Gastrocnemius medialis (tissue), 4 donors: ENCODE results near the gene KIRREL3. TPM values are rescaled to one million over a fixed set of nuclear protein-coding genes. Genes with fewer than 3 reads are reported as not detected.

Source experiments
- ATAC-seq, 2 donors: fragments of 150-250 bp; one replicate each; pipeline ENCODE4 v1.9.1; 2016
- DNase-seq, 2 donors: peaks; one replicate each; pipeline ENCODE4 v3.0.0-alpha.2; 2019
- H3K27ac ChIP-seq, 4 donors: fragments of 200-600 bp; sonication (generic); 1 replicate in 1 of 4; 2 replicates in 3 of 4; pipeline ENCODE4 v1.5.1; 2016 to 2018; ENCODE audit warnings: mild to moderate bottlenecking in 2 of 4, moderate library complexity in 1 of 4
- H3K27me3 ChIP-seq, 3 donors: fragments of 200-600 bp; sonication (generic) in 2 of 3; 1 replicate in 1 of 3; 2 replicates in 2 of 3; pipeline versions ENCODE4 v1.5.1 to v1.6.0; 2016 to 2019; ENCODE audit warnings: mild to moderate bottlenecking in 1 of 3, moderate library complexity in 1 of 3
- H3K36me3 ChIP-seq, 2 donors: fragments of 200-600 bp; sonication (generic) in 1 of 2; one replicate each; pipeline ENCODE4 v1.5.1; 2017 to 2018
- H3K4me1 ChIP-seq, 2 donors: fragments of 200-600 bp; sonication (generic) in 1 of 2; one replicate each; pipeline ENCODE4 v1.5.1; 2016 to 2017; ENCODE audit warnings: mild to moderate bottlenecking in 2 of 2
- H3K4me3 ChIP-seq, 4 donors: fragments of 200-600 bp; sonication (generic) in 3 of 4; 1 replicate in 1 of 4; 2 replicates in 3 of 4; pipeline ENCODE4 v1.5.1; 2016 to 2019; ENCODE audit warnings: mild to moderate bottlenecking in 2 of 4
- H3K9me3 ChIP-seq, 3 donors: fragments of 200-600 bp; sonication (generic) in 2 of 3; 1 replicate in 1 of 3; 2 replicates in 2 of 3; pipeline ENCODE4 v1.5.1; 2016 to 2019
- POLR2A ChIP-seq, 2 donors: fragments of 450-650 bp; IDR thresholded peaks; one replicate each; pipeline ENCODE4 v1.6.1; 2017; ENCODE audit warnings: antibody characterized with exemption in 2 of 2, mild to moderate bottlenecking in 2 of 2, moderate library complexity in 2 of 2
- in situ Hi-C, 4 donors: fragments of 200-750 bp; cut with MboI; loops; one replicate each; pipeline versions ENCODE4 v1.15.0 to v1.8.0; 2017; ENCODE audit warnings: low sequenced_read_pairs in 4 of 4
- intact Hi-C: fragments of 100-400 bp; cut with DNase I; formaldehyde crosslinking; loops from one replicate; pipeline ENCODE4 v1.15.1; 2023; ENCODE audit warnings: low total_unique reads
- total RNA-seq, 4 donors: library from RNA; depleted of rRNA; stranded (reverse); fragments of >200 nt; gene quantifications; one replicate each; pipeline versions ENCODE4 v1.1.0 to v1.2.3, GENCODE V29; 2016
- TF ChIP-seq, protein P1 (sequence below), 5 experiments: fragments of 450-650 bp in 3 of 5; fragments of 200-600 bp in 2 of 5; sonication (generic) in 2 of 5; IDR thresholded peaks in 4 of 5; conservative IDR thresholded peaks in 1 of 5; 1 replicate in 4 of 5; 2 replicates in 1 of 5; pipeline ENCODE4 v1.5.1; 2016 to 2019; ENCODE audit warnings: antibody characterized with exemption in 5 of 5, mild to moderate bottlenecking in 3 of 5, moderate library complexity in 3 of 5

Gene KIRREL3
- total RNA-seq, 4 donors from 2014 or later, result 0.10 TPM; not detected in 3

DNA sequence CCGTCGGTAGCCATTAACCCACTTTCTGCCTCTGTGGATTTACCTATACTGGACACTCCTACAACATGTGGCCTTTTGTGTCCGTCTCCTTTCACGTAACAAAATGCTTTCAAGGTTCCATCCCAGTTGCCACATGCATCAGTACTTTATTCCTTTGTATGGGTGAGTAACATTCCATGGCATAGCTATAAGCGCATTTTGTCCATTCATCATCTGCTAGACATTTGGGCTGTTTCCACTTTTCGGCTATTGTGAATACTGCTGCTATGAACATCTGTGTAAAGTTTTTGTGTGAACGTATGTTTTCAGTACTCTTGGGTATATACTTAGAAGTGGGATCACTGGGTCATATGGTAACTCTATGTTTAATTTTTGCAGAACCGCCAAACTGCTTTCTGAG, 387.9 kb downstream of the KIRREL3 start:
- H3K27ac ChIP-seq, result no peak overlapping the region
- H3K36me3 ChIP-seq, result no peaks in the 10 kb centered on the region
- no peak for ATAC-seq
- intact Hi-C loops (no loop called here), in situ Hi-C loops (loop anchor here in 1 of 4 donors (25.0 kb wide), 1 partner anchor 375 kb away; no protein-coding TSS in a partner anchor)
- H3K9me3 ChIP-seq, result no peaks in the 10 kb centered on the region
- no peak for TF ChIP-seq POLR2A (IDR thresholded peaks at IDR 0.05)
- TF ChIP-seq, protein P1, sequence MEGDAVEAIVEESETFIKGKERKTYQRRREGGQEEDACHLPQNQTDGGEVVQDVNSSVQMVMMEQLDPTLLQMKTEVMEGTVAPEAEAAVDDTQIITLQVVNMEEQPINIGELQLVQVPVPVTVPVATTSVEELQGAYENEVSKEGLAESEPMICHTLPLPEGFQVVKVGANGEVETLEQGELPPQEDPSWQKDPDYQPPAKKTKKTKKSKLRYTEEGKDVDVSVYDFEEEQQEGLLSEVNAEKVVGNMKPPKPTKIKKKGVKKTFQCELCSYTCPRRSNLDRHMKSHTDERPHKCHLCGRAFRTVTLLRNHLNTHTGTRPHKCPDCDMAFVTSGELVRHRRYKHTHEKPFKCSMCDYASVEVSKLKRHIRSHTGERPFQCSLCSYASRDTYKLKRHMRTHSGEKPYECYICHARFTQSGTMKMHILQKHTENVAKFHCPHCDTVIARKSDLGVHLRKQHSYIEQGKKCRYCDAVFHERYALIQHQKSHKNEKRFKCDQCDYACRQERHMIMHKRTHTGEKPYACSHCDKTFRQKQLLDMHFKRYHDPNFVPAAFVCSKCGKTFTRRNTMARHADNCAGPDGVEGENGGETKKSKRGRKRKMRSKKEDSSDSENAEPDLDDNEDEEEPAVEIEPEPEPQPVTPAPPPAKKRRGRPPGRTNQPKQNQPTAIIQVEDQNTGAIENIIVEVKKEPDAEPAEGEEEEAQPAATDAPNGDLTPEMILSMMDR (IDR thresholded peaks at IDR 0.05 in 4 of 5, conservative IDR thresholded peaks at IDR 0.05 in 1 of 5), result no peak
- H3K4me1 ChIP-seq, result no peaks in the 10 kb centered on the region
- H3K4me3 ChIP-seq, result no peak overlapping the region
- no peak for DNase-seq
- no peaks in the 10 kb centered on the region for H3K27me3 ChIP-seq

DNA sequence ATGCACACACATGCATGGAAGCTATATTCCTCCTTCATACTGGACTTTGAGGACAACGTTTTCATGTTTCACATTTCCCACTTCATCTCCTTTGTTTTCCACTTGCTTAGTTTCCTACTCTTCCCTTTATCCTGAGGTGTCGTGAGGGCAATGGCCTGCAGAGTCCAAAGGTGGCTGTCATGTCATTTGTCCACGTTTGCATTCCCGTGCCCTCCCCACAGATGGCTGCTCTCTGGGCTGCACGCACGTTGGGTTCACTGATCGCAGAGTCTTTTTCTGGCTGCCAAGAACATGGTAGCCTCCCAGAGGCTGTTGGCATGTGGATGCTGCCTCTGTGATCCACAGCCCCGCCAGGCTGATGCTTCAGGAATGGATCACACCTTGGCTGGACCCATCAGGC, 389.1 kb downstream of the KIRREL3 start:
- H3K4me3 ChIP-seq, result no peak overlapping the region
- no peak for DNase-seq
- H3K27ac ChIP-seq, result no peak overlapping the region
- H3K9me3 ChIP-seq, result no peaks in the 10 kb centered on the region
- intact Hi-C loops (no loop called here), in situ Hi-C loops (loop anchor here in 1 of 4 donors (25.0 kb wide), 1 partner anchor 376 kb away; no protein-coding TSS in a partner anchor)
- no peaks in the 10 kb centered on the region for H3K27me3 ChIP-seq
- H3K4me1 ChIP-seq, result no peaks in the 10 kb centered on the region
- no peaks in the 10 kb centered on the region for H3K36me3 ChIP-seq
- no peak for ATAC-seq
- TF ChIP-seq, protein P1 (IDR thresholded peaks at IDR 0.05 in 4 of 5, conservative IDR thresholded peaks at IDR 0.05 in 1 of 5), result no peak
- TF ChIP-seq POLR2A (IDR thresholded peaks at IDR 0.05), result no peak

DNA sequence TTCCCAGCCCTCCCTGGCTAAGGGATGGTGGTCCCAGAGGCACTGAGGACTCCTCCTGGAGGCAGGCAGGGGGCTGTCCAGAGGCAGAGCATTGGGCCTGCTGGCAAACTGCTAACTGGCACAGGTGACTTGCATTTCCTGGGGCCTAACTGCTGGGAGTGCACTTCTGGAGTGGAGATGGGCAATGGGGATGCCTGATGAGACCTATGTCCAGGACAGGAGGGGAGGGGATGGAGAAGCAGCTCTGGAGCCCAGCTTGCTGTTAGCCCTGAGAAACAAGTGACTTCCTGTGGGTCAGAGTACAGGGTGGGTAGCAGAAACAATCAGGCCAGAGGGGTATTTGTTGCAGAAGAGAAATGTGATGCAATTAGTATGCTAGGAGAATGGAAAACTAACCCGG, 391.9 kb downstream of the KIRREL3 start:
- DNase-seq, result no peak

DNA sequence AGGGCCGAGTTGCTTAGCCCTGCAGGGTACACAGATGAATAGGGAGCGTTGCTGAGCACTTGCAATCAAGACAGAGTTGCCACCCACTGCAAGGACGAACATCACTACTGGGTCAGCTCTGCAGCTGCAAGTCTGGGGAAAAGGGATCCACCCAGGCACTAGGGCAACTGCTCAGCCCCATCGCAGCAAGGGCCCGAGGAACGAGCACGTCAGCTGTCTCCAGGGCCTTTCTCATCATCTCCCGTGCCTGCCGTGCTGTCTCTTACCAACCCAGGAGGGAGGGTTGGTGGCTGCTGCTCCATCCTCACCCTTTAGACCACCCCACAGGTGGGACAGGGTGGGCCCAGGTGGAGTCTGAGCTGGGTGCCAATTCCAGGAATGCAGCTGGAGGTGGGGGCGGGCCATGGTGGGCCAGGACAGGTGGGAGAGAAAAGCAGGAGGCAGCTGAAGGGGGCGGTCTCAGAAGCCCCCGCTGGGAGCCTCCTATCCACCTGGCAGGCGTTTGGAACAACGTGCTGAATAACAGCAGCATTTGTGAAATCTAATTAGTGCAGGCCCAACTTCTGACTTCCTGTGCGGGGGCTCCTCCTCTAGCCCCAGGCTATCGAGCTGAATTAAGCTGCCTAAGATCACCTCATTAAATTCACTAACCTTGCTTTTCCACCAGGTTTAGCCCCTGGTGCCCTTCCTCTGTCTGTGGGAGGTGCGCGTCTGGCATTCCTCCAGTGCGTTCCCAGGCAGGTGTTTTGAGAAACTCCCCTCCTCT, 392.6 kb downstream of the KIRREL3 start:
- TF ChIP-seq, protein P1 (IDR thresholded peaks at IDR 0.05 in 4 of 5, conservative IDR thresholded peaks at IDR 0.05 in 1 of 5), result no peak
- ATAC-seq (no peak), DNase-seq (no peak)
- H3K36me3 ChIP-seq, result no peaks in the 10 kb centered on the region
- H3K4me3 ChIP-seq, result no peak overlapping the region
- intact Hi-C loops (loop anchor here (10.0 kb wide), 1 partner anchor 377 kb away; no protein-coding TSS in a partner anchor), in situ Hi-C loops (loop anchor here in 1 of 4 donors (25.0 kb wide), 1 partner anchor 379 kb away; no protein-coding TSS in a partner anchor)
- no peak overlapping the region for H3K27ac ChIP-seq
- no peaks in the 10 kb centered on the region for H3K27me3 ChIP-seq
- H3K4me1 ChIP-seq, result no peaks in the 10 kb centered on the region
- H3K9me3 ChIP-seq, result no peaks in the 10 kb centered on the region

More for the DNA sequence above, 391.9 kb downstream of the KIRREL3 start:
- Histone ChIP-seq H3K36me3 (no peaks in the 10 kb centered on the region), H3K9me3 (no peaks in the 10 kb centered on the region), H3K27me3 (no peaks in the 10 kb centered on the region), H3K4me3 (no peak overlapping the region), H3K27ac (no peak overlapping the region), H3K4me1 (no peaks in the 10 kb centered on the region)
- intact Hi-C loops, result loop anchor here (10.0 kb wide), 1 partner anchor 376 kb away; no protein-coding TSS in a partner anchor
- in situ Hi-C loops, result loop anchor here in 1 of 4 donors (25.0 kb wide), 1 partner anchor 379 kb away; no protein-coding TSS in a partner anchor
- TF ChIP-seq POLR2A (IDR thresholded peaks at IDR 0.05), result no peak
- TF ChIP-seq, protein P1 (IDR thresholded peaks at IDR 0.05 in 4 of 5, conservative IDR thresholded peaks at IDR 0.05 in 1 of 5), result no peak
- no peak for ATAC-seq
